ENCODE results near the gene AP2S1.

AP2S1 gene

GRCh38 chr19:46834984-46835383 is 15.7 kb downstream of the AP2S1 start:
- TF ChIP-seq TAF1 (IDR thresholded peaks at IDR 0.05; ENCODE audit: low read depth) (no peak), EP300 (IDR thresholded peaks at IDR 0.05; ENCODE audit: borderline replicate concordance) (no peak), CREB1 (IDR thresholded peaks at IDR 0.05; ENCODE audit: low read depth) (no peak), EGR1 (IDR thresholded peaks at IDR 0.05) (no peak), FOXM1 (IDR thresholded peaks at IDR 0.05; ENCODE audit: borderline replicate concordance, low read depth) (no peak), TCF12 (IDR thresholded peaks at IDR 0.05; ENCODE audit: low read depth) (no peak), REST (IDR thresholded peaks at IDR 0.05; ENCODE audit: low read depth) (no peak), NFIC (IDR thresholded peaks at IDR 0.05) (no peak), YY1 (IDR thresholded peaks at IDR 0.05; ENCODE audit: low read depth) (no peak), TEAD4 (IDR thresholded peaks at IDR 0.05) (no peak), RAD21 (IDR thresholded peaks at IDR 0.05; ENCODE audit: low read depth) (no peak), ZBTB7A (IDR thresholded peaks at IDR 0.05; ENCODE audit: low read depth) (no peak), CEBPB (IDR thresholded peaks at IDR 0.05) (no peak)
- TF ChIP-seq, protein P1, sequence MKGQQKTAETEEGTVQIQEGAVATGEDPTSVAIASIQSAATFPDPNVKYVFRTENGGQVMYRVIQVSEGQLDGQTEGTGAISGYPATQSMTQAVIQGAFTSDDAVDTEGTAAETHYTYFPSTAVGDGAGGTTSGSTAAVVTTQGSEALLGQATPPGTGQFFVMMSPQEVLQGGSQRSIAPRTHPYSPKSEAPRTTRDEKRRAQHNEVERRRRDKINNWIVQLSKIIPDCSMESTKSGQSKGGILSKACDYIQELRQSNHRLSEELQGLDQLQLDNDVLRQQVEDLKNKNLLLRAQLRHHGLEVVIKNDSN (IDR thresholded peaks at IDR 0.05), result no peak
- TF ChIP-seq, protein P2, sequence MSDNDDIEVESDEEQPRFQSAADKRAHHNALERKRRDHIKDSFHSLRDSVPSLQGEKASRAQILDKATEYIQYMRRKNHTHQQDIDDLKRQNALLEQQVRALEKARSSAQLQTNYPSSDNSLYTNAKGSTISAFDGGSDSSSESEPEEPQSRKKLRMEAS (IDR thresholded peaks at IDR 0.05), result no peak

- TF ChIP-seq FOXM1 (IDR thresholded peaks at IDR 0.05; ENCODE audit: borderline replicate concordance, low read depth) (no peak), YY1 (IDR thresholded peaks at IDR 0.05; ENCODE audit: low read depth) (no peak), REST (IDR thresholded peaks at IDR 0.05; ENCODE audit: low read depth) (no peak)
These were observed 16.5 kb downstream of the AP2S1 start for GRCh38 chr19:46834121-46834520.

GRCh38 chr19:46830864-46831263 is 19.8 kb downstream of the AP2S1 start:
- no peak for TF ChIP-seq TAF1 (IDR thresholded peaks at IDR 0.05; ENCODE audit: low read depth)
- TF ChIP-seq TEAD4 (IDR thresholded peaks at IDR 0.05), result no peak
- TF ChIP-seq CEBPB (IDR thresholded peaks at IDR 0.05), result no peak
- TF ChIP-seq REST (IDR thresholded peaks at IDR 0.05; ENCODE audit: low read depth), result no peak
- TF ChIP-seq NFIC (IDR thresholded peaks at IDR 0.05), result no peak
- TF ChIP-seq TCF12 (IDR thresholded peaks at IDR 0.05; ENCODE audit: low read depth), result no peak
- TF ChIP-seq, protein P1 (IDR thresholded peaks at IDR 0.05), result no peak
- no peak for TF ChIP-seq YY1 (IDR thresholded peaks at IDR 0.05; ENCODE audit: low read depth)
- TF ChIP-seq, protein P2 (IDR thresholded peaks at IDR 0.05), result no peak
- no peak for TF ChIP-seq CREB1 (IDR thresholded peaks at IDR 0.05; ENCODE audit: low read depth)
- no peak for TF ChIP-seq EP300 (IDR thresholded peaks at IDR 0.05; ENCODE audit: borderline replicate concordance)
- no peak for TF ChIP-seq EGR1 (IDR thresholded peaks at IDR 0.05)

GRCh38 chr19:46828484-46828883 is 22.2 kb downstream of the AP2S1 start:
- no peak for TF ChIP-seq YY1 (IDR thresholded peaks at IDR 0.05; ENCODE audit: low read depth)
- TF ChIP-seq EGR1 (IDR thresholded peaks at IDR 0.05), result no peak
- TF ChIP-seq, protein P2 (IDR thresholded peaks at IDR 0.05), result no peak
- no peak for TF ChIP-seq CREB1 (IDR thresholded peaks at IDR 0.05; ENCODE audit: low read depth)
- TF ChIP-seq, protein P1 (IDR thresholded peaks at IDR 0.05), result no peak
- no peak for TF ChIP-seq TCF12 (IDR thresholded peaks at IDR 0.05; ENCODE audit: low read depth)
- TF ChIP-seq ZBTB7A (IDR thresholded peaks at IDR 0.05; ENCODE audit: low read depth), result no peak
- no peak for TF ChIP-seq EP300 (IDR thresholded peaks at IDR 0.05; ENCODE audit: borderline replicate concordance)
